Measurements from ENCODE around the gene ZNF638.
A peak's percentile ranks its signal among the peaks of the same experiment; 100 is the strongest.

Gene ZNF638

GRCh38 chr2:71332435-71332796 is 834 bp downstream of the ZNF638 start:
- Histone ChIP-seq H3K4me3 (IDR thresholded peaks at IDR 0.05; ENCODE audit: insufficient read depth, low read depth, low read length) (peak overlapping the region; percentile 74), H4K20me1 (ENCODE audit: insufficient read depth) (peaks cover 8% of the 10 kb centered on the region), H2AFZ (ENCODE audit: low read depth) (peak overlapping the region; percentile 71), H3K27ac (peak overlapping the region; percentile 69; the same call in 1 of the 2 replicates), H3K9ac (peak overlapping the region; percentile 86), H3K4me1 (ENCODE audit: low read depth, poor library complexity, severe bottlenecking) (peaks cover 22% of the 10 kb centered on the region), H3K4me2 (peak overlapping the region; percentile 75), H3K79me2 (ENCODE audit: insufficient read depth, low read depth) (peaks cover 63% of the 10 kb centered on the region), H3K27me3 (ENCODE audit: insufficient read depth, low read depth) (no peaks in the 10 kb centered on the region), H3K36me3 (ENCODE audit: insufficient read depth) (no peaks in the 10 kb centered on the region)
- TF ChIP-seq CTCF (conservative IDR thresholded peaks at IDR 0.05; ENCODE audit: low read depth, low read length), result no peak

- no peak for TF ChIP-seq CTCF (conservative IDR thresholded peaks at IDR 0.05; ENCODE audit: low read depth, low read length)
- Histone ChIP-seq H3K27ac (no peak overlapping the region), H3K4me3 (IDR thresholded peaks at IDR 0.05; ENCODE audit: insufficient read depth, low read depth, low read length) (no peak overlapping the region), H3K9ac (no peak overlapping the region), H3K36me3 (ENCODE audit: insufficient read depth) (no peaks in the 10 kb centered on the region), H2AFZ (ENCODE audit: low read depth) (no peak overlapping the region), H4K20me1 (ENCODE audit: insufficient read depth) (peaks cover 20% of the 10 kb centered on the region), H3K27me3 (ENCODE audit: insufficient read depth, low read depth) (no peaks in the 10 kb centered on the region), H3K4me1 (ENCODE audit: low read depth, poor library complexity, severe bottlenecking) (peaks cover 22% of the 10 kb centered on the region), H3K4me2 (peak overlapping the region; percentile 75), H3K79me2 (ENCODE audit: insufficient read depth, low read depth) (peaks cover 75% of the 10 kb centered on the region)
Measured at GRCh38 chr2:71333619-71334018, 2.0 kb downstream of the ZNF638 start.

GRCh38 chr2:71336384-71336783 is 4.8 kb downstream of the ZNF638 start:
- Histone ChIP-seq H3K27ac (no peak overlapping the region), H3K79me2 (ENCODE audit: insufficient read depth, low read depth) (peaks cover 98% of the 10 kb centered on the region), H3K36me3 (ENCODE audit: insufficient read depth) (no peaks in the 10 kb centered on the region), H3K27me3 (ENCODE audit: insufficient read depth, low read depth) (no peaks in the 10 kb centered on the region), H4K20me1 (ENCODE audit: insufficient read depth) (peaks cover 41% of the 10 kb centered on the region), H2AFZ (ENCODE audit: low read depth) (no peak overlapping the region), H3K4me3 (IDR thresholded peaks at IDR 0.05; ENCODE audit: insufficient read depth, low read depth, low read length) (no peak overlapping the region), H3K4me1 (ENCODE audit: low read depth, poor library complexity, severe bottlenecking) (peaks cover 31% of the 10 kb centered on the region), H3K4me2 (no peak overlapping the region), H3K9ac (no peak overlapping the region)
- no peak for TF ChIP-seq CTCF (conservative IDR thresholded peaks at IDR 0.05; ENCODE audit: low read depth, low read length)

- Histone ChIP-seq H3K4me1 (ENCODE audit: low read depth, poor library complexity, severe bottlenecking) (peaks cover 31% of the 10 kb centered on the region), H3K36me3 (ENCODE audit: insufficient read depth) (no peaks in the 10 kb centered on the region), H3K27ac (no peak overlapping the region), H4K20me1 (ENCODE audit: insufficient read depth) (peaks cover 42% of the 10 kb centered on the region), H3K79me2 (ENCODE audit: insufficient read depth, low read depth) (peaks cover 100% of the 10 kb centered on the region), H3K9ac (no peak overlapping the region), H3K27me3 (ENCODE audit: insufficient read depth, low read depth) (no peaks in the 10 kb centered on the region), H3K4me2 (no peak overlapping the region), H3K4me3 (IDR thresholded peaks at IDR 0.05; ENCODE audit: insufficient read depth, low read depth, low read length) (no peak overlapping the region), H2AFZ (ENCODE audit: low read depth) (no peak overlapping the region)
- TF ChIP-seq CTCF (conservative IDR thresholded peaks at IDR 0.05; ENCODE audit: low read depth, low read length), result no peak
Measured at GRCh38 chr2:71336802-71337201, 5.2 kb downstream of the ZNF638 start.
